HG03354 (cell line): ENCODE measurements around the gene SYNPO.

ENCODE experiments used
- ATAC-seq: cut with Tn5 transposase; IDR thresholded peaks from one replicate; pipeline ENCODE4 v1.9.1; 2021; ENCODE audit warnings: mild to moderate bottlenecking; ENCODE audit not compliant: unreplicated experiment, poor library complexity, severe bottlenecking

The SYNPO gene

GRCh38 chr5:150640311-150641005, at the start of gene SYNPO:
Gene SYNPO (plus strand): TSS chr5:150640660. CDS start chr5:150648276, 7,616 bp downstream.
- no peak for ATAC-seq

GRCh38 chr5:150590979-150591695, 49.3 kb upstream of the SYNPO start:
- no peak for ATAC-seq

- no peak for ATAC-seq
These were observed 46.9 kb upstream of the SYNPO start for GRCh38 chr5:150593593-150593992.

- no peak for ATAC-seq
These were observed 46.5 kb upstream of the SYNPO start for GRCh38 chr5:150593996-150594395.

- no peak for ATAC-seq
These were observed 44.9 kb upstream of the SYNPO start for GRCh38 chr5:150595466-150596031.

- no peak for ATAC-seq
These were observed 44.1 kb upstream of the SYNPO start for GRCh38 chr5:150596313-150596712.

- ATAC-seq = no peak
These were observed 43.6 kb upstream of the SYNPO start for GRCh38 chr5:150596826-150597225.

- no peak for ATAC-seq
These were observed 42.5 kb upstream of the SYNPO start for GRCh38 chr5:150598006-150598405.

- ATAC-seq = no peak
These were observed 41.6 kb upstream of the SYNPO start for GRCh38 chr5:150598821-150599273.

- no peak for ATAC-seq
These were observed 41.2 kb upstream of the SYNPO start for GRCh38 chr5:150599281-150599680.

- no peak for ATAC-seq
These were observed 40.4 kb upstream of the SYNPO start for GRCh38 chr5:150599917-150600511.

GRCh38 chr5:150600616-150601490, 39.6 kb upstream of the SYNPO start:
- ATAC-seq = no peak

- no peak for ATAC-seq
These were observed 38.7 kb upstream of the SYNPO start for GRCh38 chr5:150601491-150602345.

GRCh38 chr5:150603052-150603451, 37.4 kb upstream of the SYNPO start:
- no peak for ATAC-seq

GRCh38 chr5:150603491-150603890, 37.0 kb upstream of the SYNPO start:
- no peak for ATAC-seq

- ATAC-seq = no peak
These were observed 36.5 kb upstream of the SYNPO start for GRCh38 chr5:150604010-150604409.

- no peak for ATAC-seq
These were observed 35.5 kb upstream of the SYNPO start for GRCh38 chr5:150604894-150605440.

GRCh38 chr5:150605546-150605945, 34.9 kb upstream of the SYNPO start:
- no peak for ATAC-seq
